ENCODE results near the gene PTGR3. TPM values are rescaled to one million over a fixed set of nuclear protein-coding genes. Genes with fewer than 3 reads are reported as not detected.

The PTGR3 gene
- total RNA-seq, 4 donors from 2014 or later = 4.9 to 30.8 (median 21.7) TPM

- H3K4me1 ChIP-seq = no peaks in the 10 kb centered on the region
- no peak overlapping the region for H3K27ac ChIP-seq
- DNase-seq = no peak
- no peaks in the 10 kb centered on the region for H3K36me3 ChIP-seq
- H3K9me3 ChIP-seq = no peaks in the 10 kb centered on the region
- no peaks in the 10 kb centered on the region for H3K27me3 ChIP-seq
- intact Hi-C loops (cut with DNase I; ENCODE audit: low total_unique reads) = no loop called here
- TF ChIP-seq CTCF (IDR thresholded peaks at IDR 0.05) = no peak
- TF ChIP-seq POLR2A (IDR thresholded peaks at IDR 0.05) = no peak
- H3K4me3 ChIP-seq = no peak overlapping the region
Measured at GRCh38 chr18:75228967-75229366, 20.0 kb upstream of the PTGR3 start.

- Histone ChIP-seq H3K4me1 (no peaks in the 10 kb centered on the region), H3K36me3 (no peaks in the 10 kb centered on the region), H3K9me3 (no peaks in the 10 kb centered on the region), H3K4me3 (peak overlapping the region in 1 of 2 donors; percentile 9), H3K27me3 (no peaks in the 10 kb centered on the region), H3K27ac (peak overlapping the region in 1 of 2 donors; percentile 62)
- DNase-seq = no peak
- intact Hi-C loops (cut with DNase I; ENCODE audit: low total_unique reads) = no loop called here
- TF ChIP-seq POLR2A (IDR thresholded peaks at IDR 0.05) = no peak
- no peak for TF ChIP-seq CTCF (IDR thresholded peaks at IDR 0.05)
Measured at GRCh38 chr18:75227535-75228296, 18.8 kb upstream of the PTGR3 start.

- H3K27ac ChIP-seq = peak overlapping the region; percentile 7 to 62
- peak overlapping the region in 1 of 2 donors; percentile 9 for H3K4me3 ChIP-seq
- TF ChIP-seq CTCF (IDR thresholded peaks at IDR 0.05) (no peak), POLR2A (IDR thresholded peaks at IDR 0.05) (no peak)
- intact Hi-C loops (cut with DNase I; ENCODE audit: low total_unique reads) = no loop called here
- no peaks in the 10 kb centered on the region for H3K36me3 ChIP-seq
- no peaks in the 10 kb centered on the region for H3K9me3 ChIP-seq
- H3K4me1 ChIP-seq = no peaks in the 10 kb centered on the region
- no peak for DNase-seq
- no peaks in the 10 kb centered on the region for H3K27me3 ChIP-seq
Measured at GRCh38 chr18:75226956-75227316, 18.0 kb upstream of the PTGR3 start.

- intact Hi-C loops (cut with DNase I; ENCODE audit: low total_unique reads) = no loop called here
- peak overlapping the region in 1 of 2 donors; percentile 9 for H3K4me3 ChIP-seq
- no peaks in the 10 kb centered on the region for H3K4me1 ChIP-seq
- H3K27ac ChIP-seq = peak overlapping the region; percentile 7 to 62
- DNase-seq = no peak
- H3K9me3 ChIP-seq = no peaks in the 10 kb centered on the region
- H3K27me3 ChIP-seq = no peaks in the 10 kb centered on the region
- no peaks in the 10 kb centered on the region for H3K36me3 ChIP-seq
- TF ChIP-seq CTCF (IDR thresholded peaks at IDR 0.05) (no peak), POLR2A (IDR thresholded peaks at IDR 0.05) (no peak)
Measured at GRCh38 chr18:75226286-75226955, 17.5 kb upstream of the PTGR3 start.

- no peaks in the 10 kb centered on the region for H3K9me3 ChIP-seq
- no peak for DNase-seq
- H3K4me3 ChIP-seq = no peak overlapping the region
- TF ChIP-seq POLR2A (IDR thresholded peaks at IDR 0.05) = no peak
- no peak for TF ChIP-seq CTCF (IDR thresholded peaks at IDR 0.05)
- intact Hi-C loops (cut with DNase I; ENCODE audit: low total_unique reads) = no loop called here
- no peaks in the 10 kb centered on the region for H3K27me3 ChIP-seq
- no peaks in the 10 kb centered on the region for H3K4me1 ChIP-seq
- no peak overlapping the region for H3K27ac ChIP-seq
- no peaks in the 10 kb centered on the region for H3K36me3 ChIP-seq
Measured at GRCh38 chr18:75223687-75224347, 14.9 kb upstream of the PTGR3 start.

Measured in uterus (tissue), 4 donors.